HG02571 (cell line): ENCODE measurements around the gene SCMH1.
"Not testable (repeated sequence)": the region's sequence is repeated elsewhere in the genome, so short reads cannot be mapped to it uniquely, and the experiment has no call there.

Experiments used
- ATAC-seq: cut with Tn5 transposase; IDR thresholded peaks from one replicate; pipeline ENCODE4 v1.9.1; 2021; ENCODE audit warnings: mild to moderate bottlenecking, moderate library complexity; ENCODE audit not compliant: unreplicated experiment

SCMH1 gene

GRCh38 chr1:41251120-41251519, 9.0 kb upstream of the SCMH1 start:
- ATAC-seq: not testable (repeated sequence)

GRCh38 chr1:41249319-41249718, 7.2 kb upstream of the SCMH1 start:
- no peak for ATAC-seq

- no peak for ATAC-seq
These were observed 4.5 kb upstream of the SCMH1 start for GRCh38 chr1:41246568-41246967.

GRCh38 chr1:41245659-41246058, 3.6 kb upstream of the SCMH1 start:
- no peak for ATAC-seq

GRCh38 chr1:41243079-41243385, 926 bp upstream of the SCMH1 start:
- ATAC-seq: no peak

GRCh38 chr1:41242342-41243078, 404 bp upstream of the SCMH1 start:
- peak; percentile 6 for ATAC-seq

- peak; percentile 62 for ATAC-seq
These were observed 755 bp downstream of the SCMH1 start for GRCh38 chr1:41241354-41241748.

- no peak for ATAC-seq
These were observed 1.2 kb downstream of the SCMH1 start for GRCh38 chr1:41240781-41241353.

- ATAC-seq: no peak
These were observed 2.0 kb downstream of the SCMH1 start for GRCh38 chr1:41239988-41240610.

GRCh38 chr1:41238311-41238988, 3.7 kb downstream of the SCMH1 start:
- no peak for ATAC-seq

GRCh38 chr1:41236781-41237180, 5.3 kb downstream of the SCMH1 start:
- no peak for ATAC-seq

- ATAC-seq: no peak
These were observed 6.2 kb downstream of the SCMH1 start for GRCh38 chr1:41235893-41236292.

GRCh38 chr1:41233708-41234107, 8.4 kb downstream of the SCMH1 start:
- no peak for ATAC-seq

GRCh38 chr1:41232305-41232704, 9.8 kb downstream of the SCMH1 start:
- ATAC-seq: no peak

GRCh38 chr1:41230656-41231055, 11.4 kb downstream of the SCMH1 start:
- no peak for ATAC-seq

- ATAC-seq: not testable (repeated sequence)
These were observed 12.9 kb downstream of the SCMH1 start for GRCh38 chr1:41229219-41229618.

GRCh38 chr1:41226815-41227434, 15.2 kb downstream of the SCMH1 start:
- no peak for ATAC-seq

- no peak for ATAC-seq
These were observed 16.6 kb downstream of the SCMH1 start for GRCh38 chr1:41225495-41225894.

- no peak for ATAC-seq
These were observed 19.6 kb downstream of the SCMH1 start for GRCh38 chr1:41222496-41222895.

- ATAC-seq: no peak
These were observed 20.1 kb downstream of the SCMH1 start for GRCh38 chr1:41221995-41222394.

GRCh38 chr1:41218152-41218551, 24.0 kb downstream of the SCMH1 start:
- ATAC-seq: no peak
